Epithelial cell of esophagus (primary cell): Measurements from ENCODE around the gene DNMT3A.

Experiments
- DNase-seq: peaks from one replicate; pipeline ENCODE4 v3.0.0; 2010; ENCODE audit warnings: low read depth
- H3K4me3 ChIP-seq: 2 replicates; pipeline ENCODE4 v1.5.1; 2011; ENCODE audit warnings: mild to moderate bottlenecking, low read length, control low read depth
- CTCF ChIP-seq: IDR thresholded peaks from 2 replicates; pipeline ENCODE4 v1.5.1; 2011; ENCODE audit warnings: low read depth, mild to moderate bottlenecking, low read length, control low read depth, inconsistent platforms; ENCODE audit not compliant: insufficient read depth; ENCODE audit errors: missing control alignments

DNMT3A gene

DNA sequence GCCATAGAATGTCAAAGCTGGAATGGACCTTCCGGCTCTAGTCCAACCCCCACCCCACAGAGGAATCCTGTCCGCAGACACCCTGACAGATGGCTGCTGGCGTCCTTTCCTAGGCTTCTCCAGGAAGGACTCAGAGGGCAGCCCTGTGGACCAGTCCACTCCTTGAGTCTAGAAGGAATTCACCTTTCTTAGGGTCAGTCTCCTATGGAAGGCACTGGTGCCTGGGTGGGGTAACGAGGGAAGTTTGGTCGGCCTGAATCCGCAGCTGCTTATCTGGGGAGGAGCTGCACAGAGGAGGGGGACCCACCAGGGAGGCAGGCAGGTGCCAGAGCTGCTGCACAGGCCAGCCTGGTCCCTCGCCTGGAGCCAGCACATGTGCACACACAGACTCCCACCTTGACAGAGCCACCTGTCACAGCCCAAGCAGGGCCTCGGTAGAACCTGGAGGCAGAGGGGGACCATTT lies 2.5 kb downstream of the DNMT3A start:
- no peak for DNase-seq
- TF ChIP-seq CTCF: no peak
- no peak overlapping the region for H3K4me3 ChIP-seq

GRCh38 chr2:25338401-25338800 lies 3.3 kb downstream of the DNMT3A start:
- H3K4me3 ChIP-seq: no peak overlapping the region
- no peak for TF ChIP-seq CTCF
- DNase-seq: no peak

- DNase-seq: no peak
- no peak for TF ChIP-seq CTCF
- H3K4me3 ChIP-seq: no peak overlapping the region
Observed at GRCh38 chr2:25337891-25338290, 3.8 kb downstream of the DNMT3A start.

DNA sequence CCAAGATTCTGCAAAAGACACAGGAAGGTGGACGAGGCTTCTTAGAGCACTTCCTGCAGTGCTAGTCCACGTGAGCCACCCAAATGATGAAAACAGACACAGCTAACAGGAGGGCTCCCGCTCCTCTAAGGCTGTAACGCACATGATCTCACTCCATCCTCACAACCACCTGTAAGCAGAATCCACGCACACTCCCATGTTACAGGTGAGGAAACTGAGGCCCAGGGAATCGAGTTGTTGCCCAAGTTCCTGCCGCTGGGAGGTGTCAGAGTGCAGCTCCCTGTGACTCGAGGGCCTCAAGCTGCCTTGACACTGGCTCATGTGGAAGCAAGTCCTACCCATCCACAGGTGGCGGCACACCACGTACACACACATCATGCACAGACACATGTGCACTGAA lies 4.4 kb downstream of the DNMT3A start:
- DNase-seq: no peak
- H3K4me3 ChIP-seq: no peak overlapping the region
- no peak for TF ChIP-seq CTCF

- no peak for DNase-seq
- no peak overlapping the region for H3K4me3 ChIP-seq
- no peak for TF ChIP-seq CTCF
Observed at GRCh38 chr2:25336383-25336841, 5.3 kb downstream of the DNMT3A start.

DNA sequence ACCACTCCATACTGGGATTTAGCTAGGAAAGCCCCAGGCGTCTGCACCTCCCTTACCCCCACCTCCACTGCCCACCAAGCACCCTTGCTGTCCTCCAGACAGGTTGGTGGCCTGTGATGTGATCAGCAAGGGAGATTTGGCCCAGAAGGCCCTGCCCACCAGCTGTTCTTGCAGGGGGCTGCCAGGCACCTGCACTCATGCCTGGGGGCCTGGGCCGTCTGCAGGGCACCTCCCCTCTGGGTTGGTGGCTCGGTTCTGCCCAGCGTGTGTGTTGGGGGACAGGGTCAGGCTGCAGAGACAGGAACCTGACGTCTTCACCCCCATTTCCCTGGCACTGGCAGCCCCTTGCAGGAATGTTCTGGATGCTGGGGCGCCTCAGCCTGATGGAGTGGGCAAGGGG lies 5.8 kb downstream of the DNMT3A start:
- DNase-seq: no peak
- no peak overlapping the region for H3K4me3 ChIP-seq
- TF ChIP-seq CTCF: no peak

DNA sequence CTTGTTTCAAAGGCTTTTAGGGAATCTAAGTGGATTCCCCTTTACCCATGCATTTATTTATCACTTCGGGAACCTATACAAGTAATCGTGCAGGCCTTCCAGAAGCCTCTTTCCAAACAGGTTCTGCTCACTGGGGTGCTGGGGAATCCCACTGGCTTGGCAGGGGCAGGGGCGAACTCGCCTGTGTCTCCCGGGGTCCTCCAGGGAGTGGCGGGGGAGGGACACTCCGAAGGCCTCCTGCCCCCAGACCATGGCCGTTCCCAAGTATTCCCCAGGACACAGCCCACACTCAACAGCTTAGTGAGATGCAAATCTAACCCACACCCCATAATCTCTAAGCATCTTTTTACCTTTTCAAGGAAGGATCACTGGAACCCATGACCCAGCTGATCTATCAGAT lies 6.5 kb downstream of the DNMT3A start:
- H3K4me3 ChIP-seq: no peak overlapping the region
- TF ChIP-seq CTCF: no peak
- no peak for DNase-seq
